ENCODE data around the gene QPCTL. TPM values are rescaled to one million over a fixed set of nuclear protein-coding genes. Genes with fewer than 3 reads are reported as not detected.
A peak's percentile ranks its signal among the peaks of the same experiment; 100 is the strongest.
"Not testable (repeated sequence)": the region's sequence is repeated elsewhere in the genome, so short reads cannot be mapped to it uniquely, and the experiment has no call there.

Gene QPCTL
- total and polyA plus RNA-seq, 2 of the 13 experiments (the other 11 are each of a cell fraction or from before 2014, with no cell fraction given), result 16.0 to 19.1 TPM

GRCh38 chr19:45720065-45720464, 27.6 kb downstream of the QPCTL start:
- POLR2A ChIA-PET, result interaction anchor here (0.8 to 1.9 kb wide), 7 partner anchors 10 to 73 kb away, joined by 3 to 26 read pairs (median 4); partner anchors contain the start of genes DMWD, FBXO46, QPCTL and SIX5

GRCh38 chr19:45728683-45729082, 36.2 kb downstream of the QPCTL start:
- H4K20me1 ChIP-seq (ENCODE audit: insufficient read depth, low read length); DNase-seq (ENCODE audit: low spot score); intact Hi-C loops (cut with micrococcal nuclease; ENCODE audit: unreplicated experiment); H3K27me3 ChIP-seq (ENCODE audit: control insufficient read depth in 1 of 2, insufficient read depth in 2 of 2, low read length in 2 of 2); H3K36me3 ChIP-seq (replicated peaks in 1 of 2; ENCODE audit: control insufficient read depth in 1 of 2, insufficient read depth in 2 of 2, low read length in 2 of 2); ATAC-seq; H3K4me2 ChIP-seq (ENCODE audit: low read depth, low read length); BruUV-seq (replicated peaks); POLR2A ChIA-PET; CTCF ChIA-PET (ENCODE audit: low intra/inter-chr PET ratio, low total read pairs); H3K4me3 ChIP-seq (replicated peaks in 1 of 3; ENCODE audit: insufficient read depth in 1 of 3, low read depth in 2 of 3, low read length in 3 of 3); FAIRE-seq; H3K9me3 ChIP-seq (ENCODE audit: low read length); H3K27ac ChIP-seq (ENCODE audit: extremely low read length, insufficient read depth, low read length); in situ Hi-C loops (cut with HindIII; ENCODE audit: extremely low pct_ligation_motif_present, low pct_unique_long_range_greater_than_20kb); H2AFZ ChIP-seq (ENCODE audit: low read length); H3K9ac ChIP-seq (ENCODE audit: insufficient read depth, low read depth, low read length): not testable (repeated sequence)
- H3K79me2 ChIP-seq (ENCODE audit: insufficient read depth, low read length), result peaks cover 39% of the 10 kb centered on the region
- WGBS (ENCODE audit: low lambda C conversion rate), result 95% methylated on average over 18 of the region's 18 CpGs
- TF ChIP-seq ZBTB33 (CRISPR knock-in tag; IDR thresholded peaks at IDR 0.05) (peak; percentile 82), CEBPB (IDR thresholded peaks at IDR 0.05; ENCODE audit: borderline replicate concordance, low read depth, low read length) (peak; percentile 20; the same call in 1 of the 2 replicates), ATF3 (CRISPR knock-in tag; IDR thresholded peaks at IDR 0.05) (peak; percentile 42; the same call in 1 of the 2 replicates), ZNF770 (CRISPR knock-in tag; IDR thresholded peaks at IDR 0.05) (peak; percentile 96), FOSL2 (CRISPR knock-in tag; IDR thresholded peaks at IDR 0.05) (peak; percentile 76), ZNF121 (CRISPR knock-in tag; IDR thresholded peaks at IDR 0.05) (peak; percentile 50; the same call in 1 of the 2 replicates)
- peaks cover 28% of the 10 kb centered on the region for H3K4me1 ChIP-seq (ENCODE audit: insufficient read depth, low read length)

More at GRCh38 chr19:45720065-45720464, 27.6 kb downstream of the QPCTL start:
- DNase-seq (ENCODE audit: low spot score); H2AFZ ChIP-seq (ENCODE audit: low read length); intact Hi-C loops (cut with micrococcal nuclease; ENCODE audit: unreplicated experiment); ATAC-seq; H3K9ac ChIP-seq (ENCODE audit: insufficient read depth, low read depth, low read length); in situ Hi-C loops (cut with HindIII; ENCODE audit: extremely low pct_ligation_motif_present, low pct_unique_long_range_greater_than_20kb); H3K27me3 ChIP-seq (ENCODE audit: control insufficient read depth in 1 of 2, insufficient read depth in 2 of 2, low read length in 2 of 2); H3K4me3 ChIP-seq (replicated peaks in 1 of 3; ENCODE audit: insufficient read depth in 1 of 3, low read depth in 2 of 3, low read length in 3 of 3); H3K9me3 ChIP-seq (ENCODE audit: low read length); CTCF ChIA-PET (ENCODE audit: low intra/inter-chr PET ratio, low total read pairs); H4K20me1 ChIP-seq (ENCODE audit: insufficient read depth, low read length); BruUV-seq (replicated peaks); FAIRE-seq; H3K36me3 ChIP-seq (replicated peaks in 1 of 2; ENCODE audit: control insufficient read depth in 1 of 2, insufficient read depth in 2 of 2, low read length in 2 of 2): not testable (repeated sequence)
- 97% methylated on average over 11 of the region's 11 CpGs for WGBS (ENCODE audit: low lambda C conversion rate)
- H3K4me1 ChIP-seq (ENCODE audit: insufficient read depth, low read length), result peaks cover 67% of the 10 kb centered on the region
- TF ChIP-seq CHD4 (IDR thresholded peaks at IDR 0.05; ENCODE audit: borderline replicate concordance, low read length), result 0 out of 2 replicates have a peak, but pooled peaks have one; percentile 54
- peak; percentile 71 for TF ChIP-seq ZNF460 (CRISPR knock-in tag; IDR thresholded peaks at IDR 0.05; ENCODE audit: borderline replicate concordance)
- H3K27ac ChIP-seq (ENCODE audit: extremely low read length, insufficient read depth, low read length), result peak overlapping the region; percentile 75
- H3K79me2 ChIP-seq (ENCODE audit: insufficient read depth, low read length), result peaks cover 38% of the 10 kb centered on the region
- peak overlapping the region; percentile 59; the same call in 1 of the 2 replicates for H3K4me2 ChIP-seq (ENCODE audit: low read depth, low read length)
